GM12872 (cell line): ENCODE measurements around the gene AGPS.

ENCODE experiments used
- CTCF ChIP-seq: IDR thresholded peaks from 3 replicates; pipeline ENCODE4 v1.5.1; 2011; ENCODE audit warnings: low read depth, mild to moderate bottlenecking, low read length, moderate library complexity; ENCODE audit not compliant: insufficient read depth

The AGPS gene

GRCh38 chr2:177392373-177393202, at the start of gene AGPS:
AGPS (plus strand) TSS chr2:177392773; CDS start chr2:177392790, 17 bp downstream.
- TF ChIP-seq CTCF, result no peak

GRCh38 chr2:177343773-177344172, 48.8 kb upstream of the AGPS start:
- TF ChIP-seq CTCF, result no peak

GRCh38 chr2:177344316-177344715, 48.3 kb upstream of the AGPS start:
- TF ChIP-seq CTCF, result no peak

GRCh38 chr2:177346192-177346591, 46.4 kb upstream of the AGPS start:
- TF ChIP-seq CTCF, result no peak

GRCh38 chr2:177347570-177347969, 45.0 kb upstream of the AGPS start:
- no peak for TF ChIP-seq CTCF

- no peak for TF ChIP-seq CTCF
Measured at GRCh38 chr2:177348118-177348654, 44.4 kb upstream of the AGPS start.

GRCh38 chr2:177348733-177349693, 43.6 kb upstream of the AGPS start:
- TF ChIP-seq CTCF, result no peak
